K562 (cell line): ENCODE data around the gene TRMT44. TPM values are rescaled to one million over a fixed set of nuclear protein-coding genes. Genes with fewer than 3 reads are reported as not detected.

Experiments
- ATAC-seq: fragments of 200-7000 bp; cut with Tn5 transposase; 3 replicates; pipeline ENCODE4 v1.9.1; 2020; ENCODE audit warnings: moderate library complexity
- BruUV-seq: library from RNA; stranded (reverse); fragments of 400-500 nt; replicated peaks from 2 replicates; lab custom pipeline; 2021; lab: Mats Ljungman, UMichigan
- CTCF ChIA-PET: fragments of 300-600 bp; formaldehyde crosslinking; extraction: SDS; loops from one replicate; lab custom pipeline; 2021; ENCODE audit warnings: low intra/inter-chr PET ratio; lab: Yijun Ruan, JAX
- POLR2A ChIA-PET: fragments of 300-600, 350-650 bp; sonication (Branson Sonifier 250); formaldehyde crosslinking; extraction: SDS; loops from one replicate; lab custom pipeline; 2021; ENCODE audit warnings: antibody characterized with exemption, inconsistent platforms; lab: Yijun Ruan, JAX
- DNase-seq, 4 experiments: peaks; one replicate each; pipeline versions ENCODE4 v3.0.0 to v3.0.0-alpha.2; 2011 to 2018; ENCODE audit warnings: low spot score in 3 of 4, mixed read lengths in 3 of 4; ENCODE audit errors: extremely low read depth in 1 of 4
- FAIRE-seq: peaks from 2 replicates; lab custom pipeline; 2011; peaks lifted over from hg19 to GRCh38; lab: Jason Lieb, UNC
- H2AFZ ChIP-seq: 2 replicates; pipeline ENCODE4 v1.6.0; 2011; ENCODE audit warnings: low read depth, low read length, control low read depth, inconsistent platforms
- H3K27ac ChIP-seq: fragments of 200-600 bp; 3 replicates; pipeline ENCODE4 v1.8.0; 2011; ENCODE audit warnings: low read depth, mild to moderate bottlenecking, control low read depth, inconsistent platforms, low read length, moderate library complexity, mixed read lengths; ENCODE audit errors: extremely low read depth
- H3K27me3 ChIP-seq, 2 experiments: fragments of 300-600 bp in 1 of 2; 2 replicates in 1 of 2; 3 replicates in 1 of 2; pipeline versions ENCODE4 v1.6.0 to v1.8.0; 2011; ENCODE audit warnings: inconsistent platforms in 2 of 2, low read length in 2 of 2, mild to moderate bottlenecking in 1 of 2, mixed read lengths in 1 of 2, moderate library complexity in 1 of 2; ENCODE audit not compliant: control insufficient read depth in 2 of 2, insufficient read depth in 2 of 2
- H3K36me3 ChIP-seq: fragments of 300-600 bp; 3 replicates; pipeline ENCODE4 v1.8.0; 2011; ENCODE audit warnings: mild to moderate bottlenecking, low read length, inconsistent platforms; ENCODE audit not compliant: control insufficient read depth, insufficient read depth
- H3K4me1 ChIP-seq, 2 experiments: fragments of 200-600 bp in 1 of 2; replicated peaks in 1 of 2; 2 replicates in 1 of 2; 3 replicates in 1 of 2; pipeline versions ENCODE4 v1.5.1 to v1.8.0; 2011; ENCODE audit warnings: inconsistent platforms in 2 of 2, low read length in 2 of 2, mild to moderate bottlenecking in 1 of 2, mixed read lengths in 1 of 2, moderate library complexity in 1 of 2; ENCODE audit not compliant: control insufficient read depth in 2 of 2, insufficient read depth in 2 of 2
- H3K4me2 ChIP-seq: 2 replicates; pipeline ENCODE4 v1.6.1; 2011; ENCODE audit warnings: low read length, control low read depth, inconsistent platforms, mixed read lengths; ENCODE audit not compliant: insufficient read depth
- H3K4me3 ChIP-seq: fragments of 200-600 bp; sonication (generic), shearing (Covaris generic); 2 replicates; pipeline ENCODE4 v1.5.1; 2016; ENCODE audit warnings: control low read depth, inconsistent platforms
- H3K79me2 ChIP-seq: fragments of 200-600 bp; 3 replicates; pipeline ENCODE4 v1.8.0; 2011; ENCODE audit warnings: low read length, inconsistent platforms; ENCODE audit not compliant: control insufficient read depth, insufficient read depth
- H3K9ac ChIP-seq, 2 experiments: 2 replicates each; pipeline versions ENCODE4 v1.6.0 to v1.6.1; 2011; ENCODE audit warnings: low read depth in 2 of 2, low read length in 2 of 2, control low read depth in 1 of 2, inconsistent platforms in 1 of 2, mild to moderate bottlenecking in 1 of 2, mixed read lengths in 1 of 2; ENCODE audit not compliant: insufficient read depth in 1 of 2
- H3K9me1 ChIP-seq: one replicate; pipeline ENCODE4 v1.6.0; 2011; ENCODE audit warnings: inconsistent platforms, mild to moderate bottlenecking, low read length, moderate library complexity; ENCODE audit not compliant: control insufficient read depth, insufficient read depth
- H3K9me3 ChIP-seq: replicated peaks from 2 replicates; pipeline ENCODE4 v1.5.1; 2011; ENCODE audit warnings: low read depth, low read length, inconsistent platforms; ENCODE audit not compliant: control insufficient read depth, insufficient read depth
- H4K20me1 ChIP-seq: replicated peaks from 2 replicates; pipeline ENCODE4 v1.6.1; 2011; ENCODE audit warnings: low read length, inconsistent platforms, mixed read lengths; ENCODE audit not compliant: control insufficient read depth, insufficient read depth
- HIVEP1 ChIP-seq: fragments of 250-450 bp; sonication (Bioruptor Pico); IDR thresholded peaks from 2 replicates; pipeline ENCODE4 v1.4.0; 2020; ENCODE audit warnings: mild to moderate bottlenecking
- KLF13 ChIP-seq: fragments of 450-650 bp; IDR thresholded peaks from 2 replicates; pipeline ENCODE4 v1.6.1; 2016; ENCODE audit warnings: missing genetic modification characterization, low read depth, mild to moderate bottlenecking, missing compliant biosample characterization, moderate library complexity, borderline replicate concordance
- PHB ChIP-seq: fragments of 250-450 bp; sonication (Bioruptor Pico); IDR thresholded peaks from 2 replicates; pipeline ENCODE4 v1.5.0; 2021
- ZFP36 ChIP-seq: fragments of 150-350 bp; IDR thresholded peaks from 2 replicates; pipeline ENCODE4 v1.6.1; 2018; ENCODE audit warnings: low read length, low read depth; ENCODE audit not compliant: partially characterized antibody
- WGBS: fragments of 100-300 bp; shearing (Covaris generic); methylation state at CpG from one replicate; pipeline ENCODE4 v1.1.6; 2016; ENCODE audit warnings: low coverage, mixed read lengths; ENCODE audit not compliant: insufficient coverage; ENCODE audit errors: missing lambda C conversion rate; 5-methylcytosine and 5-hydroxymethylcytosine counted together
- in situ Hi-C: fragments of 300-500 bp; cut with MboI; formaldehyde crosslinking; loops from 4 replicates; pipeline ENCODE4 v1.15.0; 2018; ENCODE audit warnings: inconsistent platforms, mixed read lengths
- intact Hi-C: fragments of 100-400 bp; cut with micrococcal nuclease; formaldehyde crosslinking; loops from 2 replicates; pipeline ENCODE4 v1.14.2; 2022
- polyA plus RNA-seq, 8 experiments: library from polyadenylated mRNA; depleted of rRNA in 4 of 8; stranded (reverse) in 5 of 8; unstranded in 3 of 8; fragments of >200 nt; fragmentation: Nextera tagmentation in 2 of 8; fragmentation: Illumina TruSeq in 1 of 8; extraction: Ambion mirVana in 2 of 8; extraction: Trizol in 1 of 8; gene quantifications; 2 replicates each; pipeline versions ENCODE4 v1.2.1 to v1.2.3, GENCODE V29; 2011 to 2014; ENCODE audit warnings: inconsistent platforms in 1 of 8, missing spikeins in 1 of 8
- total RNA-seq, 7 experiments: library from RNA; depleted of rRNA in 6 of 7; stranded (reverse); fragments of >200 nt in 6 of 7; fragmentation: Illumina TruSeq in 2 of 7; extraction: Trizol in 2 of 7; gene quantifications; 2 replicates each; pipeline versions ENCODE4 v1.2.1 to v1.2.3, GENCODE V29; 2011 to 2021; ENCODE audit warnings: low replicate concordance in 1 of 7

The TRMT44 gene
- total and polyA plus RNA-seq, 9 of the 15 experiments (the other 6 are each of a cell fraction or from before 2014, with no cell fraction given), result 1.2 to 18.6 (median 10.0) TPM

GRCh38 chr4:8523766-8524165 lies 83.2 kb downstream of the TRMT44 start:
- in situ Hi-C loops, result no loop called here
- POLR2A ChIA-PET, result no interaction called here

GRCh38 chr4:8524595-8525382 lies 84.2 kb downstream of the TRMT44 start:
- no peak overlapping the region for H3K27ac ChIP-seq
- H3K79me2 ChIP-seq, result no peaks in the 10 kb centered on the region
- in situ Hi-C loops, result no loop called here
- TF ChIP-seq ZFP36 (peak; percentile 74), PHB (no peak)
- TF ChIP-seq, all 486 proteins: peak for 1
- ATAC-seq (no peak; the same call in 2 of the 3 replicates), DNase-seq (no peak), FAIRE-seq (no peak)
- Histone ChIP-seq H3K4me2 (no peak overlapping the region), H3K4me3 (no peak overlapping the region), H3K27me3 (no peaks in the 10 kb centered on the region), H4K20me1 (no peaks in the 10 kb centered on the region), H2AFZ (no peak overlapping the region), H3K36me3 (no peaks in the 10 kb centered on the region), H3K9me1 (no peaks in the 10 kb centered on the region), H3K4me1 (peaks cover 0 to 3% of the 10 kb centered on the region in 2 experiments; a peak in 1 of 5 replicates), H3K9me3 (no peaks in the 10 kb centered on the region; the same call in 1 of the 2 replicates), H3K9ac (no peak overlapping the region)
- WGBS, result 44% methylated on average over 12 of the region's 12 CpGs
- POLR2A ChIA-PET, result interaction anchor here (0.6 to 0.8 kb wide), 3 partner anchors 8 to 296 kb away, joined by 3 to 6 read pairs (median 6); no protein-coding TSS in a partner anchor
- BruUV-seq, result no TSS peak
- intact Hi-C loops, result no loop called here
- CTCF ChIA-PET, result no interaction called here

More at GRCh38 chr4:8523766-8524165, 83.2 kb downstream of the TRMT44 start:
- Histone ChIP-seq H2AFZ (no peak overlapping the region), H3K27me3 (no peaks in the 10 kb centered on the region), H3K9me3 (no peaks in the 10 kb centered on the region; the same call in 1 of the 2 replicates), H3K4me1 (peaks cover 0 to 3% of the 10 kb centered on the region in 2 experiments; a peak in 1 of 5 replicates), H3K36me3 (no peaks in the 10 kb centered on the region), H4K20me1 (no peaks in the 10 kb centered on the region), H3K27ac (no peak overlapping the region), H3K9ac (no peak overlapping the region; a peak in 1 of 4 replicates), H3K4me3 (no peak overlapping the region), H3K4me2 (no peak overlapping the region), H3K9me1 (no peaks in the 10 kb centered on the region), H3K79me2 (no peaks in the 10 kb centered on the region)
- ATAC-seq (no peak; the same call in 2 of the 3 replicates), FAIRE-seq (no peak), DNase-seq (no peak)
- intact Hi-C loops, result no loop called here
- CTCF ChIA-PET, result no interaction called here
- TF ChIP-seq HIVEP1, result no peak
- TF ChIP-seq KLF13 (tag), result no peak
- WGBS, result 35% methylated on average over 2 of the region's 3 CpGs
- no TSS peak for BruUV-seq
